Lung (tissue), 12 donors: ENCODE data around the gene DOCK10. TPM values are rescaled to one million over a fixed set of nuclear protein-coding genes. Genes with fewer than 3 reads are reported as not detected.

Experiments
- ATAC-seq: fragments of 200-7000 bp; cut with Tn5 transposase; one replicate; pipeline ENCODE4 v1.9.1; 2020; ENCODE audit warnings: moderate number of reproducible peaks; ENCODE audit not compliant: insufficient read depth, low FRiP score
- DNase-seq, 3 donors: peaks; one replicate each; pipeline ENCODE4 v3.0.0-alpha.2; 2013 to 2017
- H3K27ac ChIP-seq, 2 donors: one replicate each; pipeline ENCODE4 v1.5.1; 2013; ENCODE audit warnings: mild to moderate bottlenecking in 2 of 2, moderate library complexity in 2 of 2, control low read depth in 1 of 2, inconsistent platforms in 1 of 2, low read depth in 1 of 2, low read length in 1 of 2
- H3K27me3 ChIP-seq, 3 donors: one replicate each; pipeline ENCODE4 v1.5.1; 2013; ENCODE audit warnings: low read length in 2 of 3; ENCODE audit not compliant: control insufficient read depth in 3 of 3, insufficient read depth in 3 of 3
- H3K36me3 ChIP-seq, 4 donors: one replicate each; pipeline ENCODE4 v1.5.1; 2013; ENCODE audit warnings: low read length in 4 of 4, mild to moderate bottlenecking in 1 of 4, moderate library complexity in 1 of 4; ENCODE audit not compliant: control insufficient read depth in 4 of 4, insufficient read depth in 4 of 4
- H3K4me1 ChIP-seq, 5 donors: one replicate each; pipeline ENCODE4 v1.5.1; 2013; ENCODE audit warnings: low read length in 5 of 5, mild to moderate bottlenecking in 2 of 5, moderate library complexity in 1 of 5; ENCODE audit not compliant: control insufficient read depth in 5 of 5, insufficient read depth in 5 of 5
- H3K4me3 ChIP-seq: one replicate; pipeline ENCODE4 v1.5.1; 2013; ENCODE audit warnings: mild to moderate bottlenecking, control low read depth, moderate library complexity
- H3K9ac ChIP-seq, 2 donors: one replicate each; pipeline ENCODE4 v1.5.1; 2013; ENCODE audit warnings: low read length in 2 of 2, control low read depth in 1 of 2; ENCODE audit not compliant: insufficient read depth in 1 of 2
- H3K9me3 ChIP-seq, 4 donors: one replicate each; pipeline ENCODE4 v1.5.1; 2013; ENCODE audit warnings: low read length in 3 of 4, mild to moderate bottlenecking in 1 of 4, moderate library complexity in 1 of 4; ENCODE audit not compliant: control insufficient read depth in 4 of 4, insufficient read depth in 3 of 4
- CTCF ChIP-seq: IDR thresholded peaks from 2 replicates; pipeline ENCODE4 v1.5.1; 2012; ENCODE audit warnings: mild to moderate bottlenecking; ENCODE audit errors: control extremely low read depth, extremely low read depth
- WGBS, 2 donors: extraction: QIAGEN DNeasy Blood & Tissue Kit; methylation state at CpG; one replicate each; pipeline ENCODE4 v1.1.7; 2013; 5-methylcytosine and 5-hydroxymethylcytosine counted together
- polyA plus RNA-seq, 2 donors: library from polyadenylated mRNA; stranded (reverse); fragments of 200-250 nt; gene quantifications; one replicate each; pipeline ENCODE4 v1.2.1, GENCODE V29; 2013
- total RNA-seq, 2 donors: library from RNA; depleted of rRNA in 1 of 2; stranded (reverse); fragments of >200 nt in 1 of 2; gene quantifications; one replicate each; pipeline ENCODE4 v1.2.1, GENCODE V29; 2014 to 2021
- donor health status: control.
- donor health status: control.
- donor health status: Bipolar disorder and iron deficiency.
- donor health status: healthy.
- donor health status: DM: yes; HTN: yes; CAD: no.

Gene DOCK10
- total and polyA plus RNA-seq, 4 donors: 3.1 to 39.8 (median 18.0) TPM

- Histone ChIP-seq H3K27me3 (no peaks in the 10 kb centered on the region), H3K4me1 (no peaks in the 10 kb centered on the region), H3K9ac (no peak overlapping the region), H3K4me3 (no peak overlapping the region), H3K36me3 (no peaks in the 10 kb centered on the region), H3K27ac (no peak overlapping the region), H3K9me3 (peaks cover 0 to 6% (median 3%) of the 10 kb centered on the region in 4 donors)
- no peak for TF ChIP-seq CTCF
- no peak for DNase-seq
- 88 to 95% methylated on average over 3 of the region's 3 CpGs for WGBS, 2 donors
- ATAC-seq: no peak
Measured at GRCh38 chr2:225065882-225066281, 23.6 kb upstream of the DOCK10 start.

- Histone ChIP-seq H3K27me3 (no peaks in the 10 kb centered on the region), H3K9me3 (peaks cover 0 to 6% (median 3%) of the 10 kb centered on the region in 4 donors), H3K9ac (no peak overlapping the region), H3K27ac (no peak overlapping the region), H3K4me3 (no peak overlapping the region), H3K36me3 (no peaks in the 10 kb centered on the region), H3K4me1 (no peaks in the 10 kb centered on the region)
- TF ChIP-seq CTCF: no peak
- DNase-seq (no peak), ATAC-seq (no peak)
Measured at GRCh38 chr2:225064928-225065327, 22.7 kb upstream of the DOCK10 start.

- 34 to 49% methylated on average over 2 of the region's 2 CpGs for WGBS, 2 donors
- Histone ChIP-seq H3K4me3 (no peak overlapping the region), H3K36me3 (no peaks in the 10 kb centered on the region), H3K9ac (no peak overlapping the region), H3K9me3 (peaks cover 0 to 6% (median 3%) of the 10 kb centered on the region in 4 donors), H3K4me1 (no peaks in the 10 kb centered on the region), H3K27me3 (no peaks in the 10 kb centered on the region), H3K27ac (no peak overlapping the region)
- DNase-seq (no peak), ATAC-seq (no peak)
- TF ChIP-seq CTCF: no peak
Measured at GRCh38 chr2:225064362-225064761, 22.1 kb upstream of the DOCK10 start.
